GM12872 (cell line): ENCODE results near the gene SPAG9.

Source experiments
- CTCF ChIP-seq: IDR thresholded peaks from 3 replicates; pipeline ENCODE4 v1.5.1; 2011; ENCODE audit warnings: low read depth, mild to moderate bottlenecking, low read length, moderate library complexity; ENCODE audit not compliant: insufficient read depth

SPAG9 gene

GRCh38 chr17:51087072-51087757 is 33.5 kb downstream of the SPAG9 start:
- TF ChIP-seq CTCF, result no peak

- no peak for TF ChIP-seq CTCF
These were observed 35.4 kb downstream of the SPAG9 start for GRCh38 chr17:51085150-51085805.

- no peak for TF ChIP-seq CTCF
These were observed 36.7 kb downstream of the SPAG9 start for GRCh38 chr17:51083981-51084380.

DNA sequence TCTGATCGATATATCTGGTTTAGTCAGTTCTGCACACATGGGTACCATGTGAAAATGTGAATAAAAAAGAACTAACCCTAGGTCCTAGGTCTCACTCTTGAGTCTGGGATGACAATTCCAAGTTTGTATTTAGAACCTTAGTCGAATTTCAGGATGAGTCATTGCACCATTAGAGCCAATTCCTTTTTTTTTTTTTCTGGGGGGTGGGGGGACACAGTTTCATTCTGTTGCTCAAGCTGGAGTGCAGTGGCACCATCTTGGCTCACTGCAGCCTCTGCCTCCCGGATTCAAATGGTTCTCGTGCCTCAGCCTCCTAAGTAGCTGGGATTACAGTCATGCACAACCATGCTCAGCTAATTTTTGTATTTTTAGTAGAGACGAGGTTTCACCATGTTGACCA is 41.6 kb downstream of the SPAG9 start:
- TF ChIP-seq CTCF, result no peak

- TF ChIP-seq CTCF, result no peak
These were observed 42.6 kb downstream of the SPAG9 start for GRCh38 chr17:51078009-51078592.

- no peak for TF ChIP-seq CTCF
These were observed 43.8 kb downstream of the SPAG9 start for GRCh38 chr17:51076821-51077220.

DNA sequence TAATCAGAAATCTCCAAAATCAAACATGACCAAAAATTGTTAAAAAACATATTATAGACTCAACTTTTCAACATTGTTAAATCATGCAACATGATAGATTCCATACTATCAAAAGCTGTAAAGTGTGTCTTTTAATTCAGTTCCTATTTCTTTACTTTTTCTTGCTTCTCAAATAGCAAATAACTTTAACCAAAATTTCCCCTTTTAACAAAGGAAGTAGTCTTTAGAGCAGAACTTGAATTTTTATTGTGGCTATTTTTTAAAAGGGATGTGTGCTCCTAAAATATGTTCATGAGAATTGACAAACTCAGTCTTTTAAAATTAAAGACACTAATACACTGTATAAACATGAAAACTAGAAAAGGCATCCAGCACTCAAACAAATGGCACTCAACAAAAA is 49.1 kb downstream of the SPAG9 start:
- no peak for TF ChIP-seq CTCF
